OCI-LY3 (cell line): ENCODE data around the gene PLAC8L1.

Experiments used
- EZH2phosphoT487 ChIP-seq: fragments of 200-600 bp; shearing (Covaris generic); IDR thresholded peaks from 2 replicates; pipeline ENCODE4 v1.6.1; 2018; ENCODE audit warnings: antibody characterized with exemption, mixed run types, low read depth
- TF ChIP-seq, protein P1 (sequence below): fragments of 200-600, 300-600 bp; sonication (generic); IDR thresholded peaks from 2 replicates; pipeline ENCODE4 v1.5.1; 2014; ENCODE audit warnings: antibody characterized with exemption, low read length, low read depth

DNA sequence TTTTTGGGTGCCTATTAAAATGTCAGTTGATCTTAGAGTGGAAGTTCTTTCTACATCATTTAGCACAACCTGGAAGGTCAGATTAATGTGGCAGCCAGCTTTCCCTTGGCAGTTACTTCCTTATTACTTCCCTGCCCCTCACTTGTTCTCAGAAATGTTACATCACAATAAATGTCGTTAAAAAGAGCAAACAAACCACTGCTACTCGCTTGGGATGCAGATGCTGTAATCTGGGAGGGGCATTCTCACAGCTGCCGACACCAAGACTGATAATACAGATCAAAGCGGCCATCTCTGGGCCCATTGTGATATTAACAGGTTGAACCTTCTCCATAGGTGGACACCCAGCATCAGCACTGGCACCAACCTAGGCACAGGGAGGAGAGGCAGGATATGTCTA, 29.3 kb downstream of the PLAC8L1 start:
- TF ChIP-seq, protein P1, sequence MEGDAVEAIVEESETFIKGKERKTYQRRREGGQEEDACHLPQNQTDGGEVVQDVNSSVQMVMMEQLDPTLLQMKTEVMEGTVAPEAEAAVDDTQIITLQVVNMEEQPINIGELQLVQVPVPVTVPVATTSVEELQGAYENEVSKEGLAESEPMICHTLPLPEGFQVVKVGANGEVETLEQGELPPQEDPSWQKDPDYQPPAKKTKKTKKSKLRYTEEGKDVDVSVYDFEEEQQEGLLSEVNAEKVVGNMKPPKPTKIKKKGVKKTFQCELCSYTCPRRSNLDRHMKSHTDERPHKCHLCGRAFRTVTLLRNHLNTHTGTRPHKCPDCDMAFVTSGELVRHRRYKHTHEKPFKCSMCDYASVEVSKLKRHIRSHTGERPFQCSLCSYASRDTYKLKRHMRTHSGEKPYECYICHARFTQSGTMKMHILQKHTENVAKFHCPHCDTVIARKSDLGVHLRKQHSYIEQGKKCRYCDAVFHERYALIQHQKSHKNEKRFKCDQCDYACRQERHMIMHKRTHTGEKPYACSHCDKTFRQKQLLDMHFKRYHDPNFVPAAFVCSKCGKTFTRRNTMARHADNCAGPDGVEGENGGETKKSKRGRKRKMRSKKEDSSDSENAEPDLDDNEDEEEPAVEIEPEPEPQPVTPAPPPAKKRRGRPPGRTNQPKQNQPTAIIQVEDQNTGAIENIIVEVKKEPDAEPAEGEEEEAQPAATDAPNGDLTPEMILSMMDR: no peak
- TF ChIP-seq EZH2phosphoT487: no peak
